SJCRH30 (cell line): ENCODE data around the gene CALR3. TPM values are rescaled to one million over a fixed set of nuclear protein-coding genes. Genes with fewer than 3 reads are reported as not detected.

ENCODE experiments used
- DNase-seq, 2 experiments: peaks; one replicate each; pipeline ENCODE4 v3.0.0-alpha.2; 2015 to 2020
- H3K27ac ChIP-seq: fragments of 250-450 bp; sonication (Bioruptor Pico); 2 replicates; pipeline ENCODE4 v1.5.1; 2020; ENCODE audit warnings: mild to moderate bottlenecking, moderate library complexity
- H3K27me3 ChIP-seq: fragments of 250-450 bp; sonication (Bioruptor Pico); 2 replicates; pipeline ENCODE4 v1.5.1; 2020; ENCODE audit warnings: mild to moderate bottlenecking, moderate library complexity
- H3K36me3 ChIP-seq: fragments of 250-450 bp; sonication (Bioruptor Pico); 2 replicates; pipeline ENCODE4 v1.5.1; 2020; ENCODE audit warnings: mild to moderate bottlenecking, moderate library complexity
- H3K4me1 ChIP-seq: fragments of 250-450 bp; sonication (Bioruptor Pico); 2 replicates; pipeline ENCODE4 v1.5.1; 2020; ENCODE audit warnings: mild to moderate bottlenecking, moderate library complexity
- H3K4me3 ChIP-seq: fragments of 250-450 bp; sonication (Bioruptor Pico); 2 replicates; pipeline ENCODE4 v1.5.1; 2020; ENCODE audit warnings: mild to moderate bottlenecking, moderate library complexity
- H3K9me3 ChIP-seq: fragments of 250-450 bp; sonication (Bioruptor Pico); replicated peaks from 2 replicates; pipeline ENCODE4 v1.5.1; 2020; ENCODE audit warnings: mild to moderate bottlenecking, moderate library complexity
- total RNA-seq: library from RNA; depleted of rRNA; stranded (reverse); fragments of >200 nt; shearing (Covaris generic); gene quantifications from 2 replicates; pipeline ENCODE4 v1.2.3, GENCODE V29; 2014; rRNA removed

Gene CALR3
- total RNA-seq, 1 experiment from 2014 or later = not detected

- Histone ChIP-seq H3K27me3 (no peaks in the 10 kb centered on the region), H3K4me3 (no peak overlapping the region), H3K27ac (no peak overlapping the region), H3K36me3 (peaks cover 5% of the 10 kb centered on the region), H3K4me1 (no peaks in the 10 kb centered on the region), H3K9me3 (no peaks in the 10 kb centered on the region)
- DNase-seq = no peak
These were observed 50.5 kb downstream of the CALR3 start for GRCh38 chr19:16445238-16446107.

- H3K27me3 ChIP-seq = no peaks in the 10 kb centered on the region
- H3K9me3 ChIP-seq = no peaks in the 10 kb centered on the region
- H3K27ac ChIP-seq = no peak overlapping the region
- no peak overlapping the region for H3K4me3 ChIP-seq
- H3K36me3 ChIP-seq = peaks cover 5% of the 10 kb centered on the region
- no peak for DNase-seq
- no peaks in the 10 kb centered on the region for H3K4me1 ChIP-seq
These were observed 51.7 kb downstream of the CALR3 start for GRCh38 chr19:16444269-16444600.

GRCh38 chr19:16442386-16443276 lies 53.3 kb downstream of the CALR3 start:
- Histone ChIP-seq H3K27ac (no peak overlapping the region), H3K27me3 (no peaks in the 10 kb centered on the region), H3K4me3 (no peak overlapping the region), H3K4me1 (no peaks in the 10 kb centered on the region), H3K36me3 (peaks cover 9% of the 10 kb centered on the region), H3K9me3 (no peaks in the 10 kb centered on the region)
- DNase-seq = no peak

GRCh38 chr19:16441661-16442162 lies 54.3 kb downstream of the CALR3 start:
- Histone ChIP-seq H3K4me1 (peaks cover 5% of the 10 kb centered on the region), H3K27ac (no peak overlapping the region), H3K36me3 (peaks cover 15% of the 10 kb centered on the region), H3K27me3 (no peaks in the 10 kb centered on the region), H3K4me3 (no peak overlapping the region), H3K9me3 (no peaks in the 10 kb centered on the region)
- DNase-seq = peak; percentile 43 to 62

GRCh38 chr19:16436780-16437332 lies 59.1 kb downstream of the CALR3 start:
- H3K4me1 ChIP-seq = peaks cover 26% of the 10 kb centered on the region
- no peaks in the 10 kb centered on the region for H3K9me3 ChIP-seq
- no peaks in the 10 kb centered on the region for H3K27me3 ChIP-seq
- H3K4me3 ChIP-seq = no peak overlapping the region
- peak overlapping the region; percentile 84; the same call in 1 of the 2 replicates for H3K27ac ChIP-seq
- no peak for DNase-seq
- peaks cover 26% of the 10 kb centered on the region for H3K36me3 ChIP-seq

- peaks cover 26% of the 10 kb centered on the region for H3K4me1 ChIP-seq
- H3K27ac ChIP-seq = peak overlapping the region; percentile 84
- H3K4me3 ChIP-seq = no peak overlapping the region
- no peaks in the 10 kb centered on the region for H3K27me3 ChIP-seq
- H3K36me3 ChIP-seq = peaks cover 29% of the 10 kb centered on the region
- H3K9me3 ChIP-seq = no peaks in the 10 kb centered on the region
- no peak for DNase-seq
These were observed 59.8 kb downstream of the CALR3 start for GRCh38 chr19:16435999-16436650.

GRCh38 chr19:16435238-16435917 lies 60.6 kb downstream of the CALR3 start:
- peak; percentile 94 to 95 for DNase-seq
- Histone ChIP-seq H3K36me3 (peaks cover 29% of the 10 kb centered on the region), H3K4me3 (no peak overlapping the region), H3K27me3 (no peaks in the 10 kb centered on the region), H3K9me3 (no peaks in the 10 kb centered on the region), H3K27ac (peak overlapping the region; percentile 84), H3K4me1 (peaks cover 26% of the 10 kb centered on the region)

- Histone ChIP-seq H3K27me3 (no peaks in the 10 kb centered on the region), H3K36me3 (peaks cover 27% of the 10 kb centered on the region), H3K4me3 (no peak overlapping the region), H3K4me1 (peaks cover 26% of the 10 kb centered on the region), H3K9me3 (no peaks in the 10 kb centered on the region), H3K27ac (no peak overlapping the region)
- no peak for DNase-seq
These were observed 62.0 kb downstream of the CALR3 start for GRCh38 chr19:16433986-16434385.

- peaks cover 37% of the 10 kb centered on the region for H3K36me3 ChIP-seq
- H3K4me1 ChIP-seq = peaks cover 4% of the 10 kb centered on the region
- H3K27me3 ChIP-seq = no peaks in the 10 kb centered on the region
- H3K4me3 ChIP-seq = no peak overlapping the region
- no peak for DNase-seq
- no peaks in the 10 kb centered on the region for H3K9me3 ChIP-seq
- H3K27ac ChIP-seq = no peak overlapping the region
These were observed 66.2 kb downstream of the CALR3 start for GRCh38 chr19:16429759-16430091.

GRCh38 chr19:16429066-16429758 lies 66.8 kb downstream of the CALR3 start:
- H3K4me1 ChIP-seq = no peaks in the 10 kb centered on the region
- no peak for DNase-seq
- H3K27ac ChIP-seq = no peak overlapping the region
- H3K27me3 ChIP-seq = no peaks in the 10 kb centered on the region
- no peaks in the 10 kb centered on the region for H3K9me3 ChIP-seq
- no peak overlapping the region for H3K4me3 ChIP-seq
- peaks cover 38% of the 10 kb centered on the region for H3K36me3 ChIP-seq

Other genes starting within 250 kb of the CALR3 start
- gene KLF2, start 171.3 kb downstream of the CALR3 start, total RNA-seq = 2.3 and 4.1 TPM in 2 replicates
- 15.6 and 20.1 TPM in 2 replicates for gene EPS15L1, start 24.2 kb downstream of the CALR3 start, total RNA-seq
- gene C19orf44, start 227 bp upstream of the CALR3 start, total RNA-seq = 4.7 and 5.3 TPM in 2 replicates
- gene CHERP, start 46.3 kb upstream of the CALR3 start, total RNA-seq = 21.1 and 23.0 TPM in 2 replicates
- 40.8 and 40.9 TPM in 2 replicates for gene SLC35E1, start 76.2 kb upstream of the CALR3 start, total RNA-seq
- 12.6 and 13.5 TPM in 2 replicates for gene MED26, start 132.0 kb upstream of the CALR3 start, total RNA-seq
- gene SMIM7, start 164.0 kb upstream of the CALR3 start, total RNA-seq = 96.3 and 107 TPM in 2 replicates
- gene TMEM38A, start 165.0 kb upstream of the CALR3 start, total RNA-seq = 12.1 and 13.4 TPM in 2 replicates
- gene NWD1, start 223.7 kb upstream of the CALR3 start, total RNA-seq = not detected in 2 replicates